COLO668 (cell line): ENCODE results near the gene ICOS.
"Not testable (repeated sequence)": the region's sequence is repeated elsewhere in the genome, so short reads cannot be mapped to it uniquely, and the experiment has no call there.

Experiments
- DNase-seq: peaks from one replicate; lab custom pipeline; 2025; ENCODE audit not compliant: unreplicated experiment; lab: John Stamatoyannopoulos, UW

Gene ICOS

GRCh38 chr2:203972066-203972465 lies 35.5 kb downstream of the ICOS start:
- DNase-seq, result no peak

GRCh38 chr2:203973000-203973399 lies 36.4 kb downstream of the ICOS start:
- no peak for DNase-seq

GRCh38 chr2:203973676-203974075 lies 37.1 kb downstream of the ICOS start:
- no peak for DNase-seq

GRCh38 chr2:203975912-203976311 lies 39.3 kb downstream of the ICOS start:
- no peak for DNase-seq

- no peak for DNase-seq
Measured at GRCh38 chr2:203982276-203982675, 45.7 kb downstream of the ICOS start.

- DNase-seq, result no peak
Measured at GRCh38 chr2:203983064-203983715, 46.6 kb downstream of the ICOS start.

GRCh38 chr2:203985978-203986377 lies 49.4 kb downstream of the ICOS start:
- DNase-seq, result not testable (repeated sequence)

GRCh38 chr2:203987959-203988358 lies 51.4 kb downstream of the ICOS start:
- no peak for DNase-seq

- no peak for DNase-seq
Measured at GRCh38 chr2:203988500-203989260, 52.1 kb downstream of the ICOS start.

- no peak for DNase-seq
Measured at GRCh38 chr2:203989521-203989920, 53.0 kb downstream of the ICOS start.

GRCh38 chr2:203992509-203992908 lies 55.9 kb downstream of the ICOS start:
- DNase-seq, result no peak

GRCh38 chr2:203993011-203993410 lies 56.4 kb downstream of the ICOS start:
- no peak for DNase-seq

GRCh38 chr2:203993560-203993959 lies 57.0 kb downstream of the ICOS start:
- DNase-seq, result no peak

- DNase-seq, result no peak
Measured at GRCh38 chr2:203994735-203995134, 58.2 kb downstream of the ICOS start.

GRCh38 chr2:203996692-203997091 lies 60.1 kb downstream of the ICOS start:
- no peak for DNase-seq

GRCh38 chr2:203997481-203997880 lies 60.9 kb downstream of the ICOS start:
- DNase-seq, result no peak

- DNase-seq, result no peak
Measured at GRCh38 chr2:203997980-203998809, 61.6 kb downstream of the ICOS start.

GRCh38 chr2:203999835-204000234 lies 63.3 kb downstream of the ICOS start:
- no peak for DNase-seq

GRCh38 chr2:204000446-204000845 lies 63.9 kb downstream of the ICOS start:
- DNase-seq, result no peak

- no peak for DNase-seq
Measured at GRCh38 chr2:204003276-204003990, 66.9 kb downstream of the ICOS start.

GRCh38 chr2:204004912-204005311 lies 68.3 kb downstream of the ICOS start:
- no peak for DNase-seq
